D721Med (cell line): ENCODE data around the gene ADGRL2.

Experiments
- DNase-seq: peaks from one replicate; pipeline ENCODE4 v3.0.0; 2011; ENCODE audit warnings: low spot score; ENCODE audit not compliant: insufficient read length
- FAIRE-seq: peaks from 2 replicates; lab custom pipeline; 2011; peaks lifted over from hg19 to GRCh38; lab: Jason Lieb, UNC
- TF ChIP-seq, protein P1 (sequence below): IDR thresholded peaks from 2 replicates; pipeline ENCODE4 v1.5.1; 2012; ENCODE audit warnings: mild to moderate bottlenecking, control low read depth; ENCODE audit not compliant: insufficient read depth; ENCODE audit errors: missing control alignments

The ADGRL2 gene

DNA sequence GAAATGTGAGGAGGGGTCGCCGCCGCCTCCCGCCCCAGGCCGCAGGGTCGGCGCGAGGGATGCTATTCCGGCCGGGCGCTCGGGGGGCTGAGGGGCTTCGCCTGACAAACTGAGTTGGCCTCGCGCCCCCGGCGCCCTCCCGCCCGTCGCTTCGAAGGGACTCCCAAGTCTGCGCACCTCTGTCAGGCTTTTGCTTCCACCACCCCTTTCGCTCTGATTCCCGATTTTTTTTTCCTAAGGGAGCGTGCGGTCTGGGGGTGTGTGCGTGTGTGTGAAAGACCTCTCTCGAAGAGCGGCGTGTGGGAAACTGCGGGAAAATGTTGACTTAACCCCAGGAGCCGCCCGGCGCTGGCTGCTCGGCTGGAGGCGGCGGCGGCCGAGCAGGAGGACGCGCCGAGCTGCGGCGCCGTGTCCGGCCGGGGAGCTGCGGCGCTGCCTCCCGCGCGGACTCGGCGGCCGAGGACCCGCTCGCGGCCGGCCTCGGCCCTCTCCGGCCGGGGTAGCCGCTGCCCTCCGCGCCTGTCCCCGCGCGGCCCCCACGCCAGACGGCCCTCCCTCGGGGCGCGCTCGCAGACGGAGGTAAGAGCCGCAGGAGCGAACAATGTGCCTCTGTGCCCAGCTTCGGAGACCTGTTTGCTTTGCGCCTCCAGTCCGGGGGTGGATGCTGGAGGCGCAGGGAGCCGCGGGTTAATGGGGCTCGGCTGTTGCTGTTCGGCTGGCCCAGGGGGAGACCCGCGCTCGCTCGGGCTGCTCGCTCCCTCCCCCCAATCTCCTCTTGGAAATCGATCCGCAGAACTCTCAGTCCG, 1.1 kb downstream of the ADGRL2 start:
- DNase-seq = no peak
- TF ChIP-seq, protein P1, sequence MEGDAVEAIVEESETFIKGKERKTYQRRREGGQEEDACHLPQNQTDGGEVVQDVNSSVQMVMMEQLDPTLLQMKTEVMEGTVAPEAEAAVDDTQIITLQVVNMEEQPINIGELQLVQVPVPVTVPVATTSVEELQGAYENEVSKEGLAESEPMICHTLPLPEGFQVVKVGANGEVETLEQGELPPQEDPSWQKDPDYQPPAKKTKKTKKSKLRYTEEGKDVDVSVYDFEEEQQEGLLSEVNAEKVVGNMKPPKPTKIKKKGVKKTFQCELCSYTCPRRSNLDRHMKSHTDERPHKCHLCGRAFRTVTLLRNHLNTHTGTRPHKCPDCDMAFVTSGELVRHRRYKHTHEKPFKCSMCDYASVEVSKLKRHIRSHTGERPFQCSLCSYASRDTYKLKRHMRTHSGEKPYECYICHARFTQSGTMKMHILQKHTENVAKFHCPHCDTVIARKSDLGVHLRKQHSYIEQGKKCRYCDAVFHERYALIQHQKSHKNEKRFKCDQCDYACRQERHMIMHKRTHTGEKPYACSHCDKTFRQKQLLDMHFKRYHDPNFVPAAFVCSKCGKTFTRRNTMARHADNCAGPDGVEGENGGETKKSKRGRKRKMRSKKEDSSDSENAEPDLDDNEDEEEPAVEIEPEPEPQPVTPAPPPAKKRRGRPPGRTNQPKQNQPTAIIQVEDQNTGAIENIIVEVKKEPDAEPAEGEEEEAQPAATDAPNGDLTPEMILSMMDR = no peak
- no peak for FAIRE-seq

DNA sequence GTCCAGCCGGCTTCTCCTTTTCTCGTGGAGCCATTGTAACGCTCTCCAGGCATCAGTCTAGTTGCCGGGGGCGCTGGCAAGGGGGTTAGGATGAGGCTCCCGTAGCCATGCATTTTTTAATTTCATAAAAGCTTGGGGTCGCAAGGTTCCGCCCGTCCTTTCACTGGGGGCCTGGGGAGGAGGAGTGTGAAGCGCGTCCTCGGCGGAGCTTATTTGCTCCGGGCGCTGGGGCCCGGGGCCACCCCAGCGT, 1.6 kb downstream of the ADGRL2 start:
- no peak for DNase-seq
- FAIRE-seq = no peak
- TF ChIP-seq, protein P1 = no peak

DNA sequence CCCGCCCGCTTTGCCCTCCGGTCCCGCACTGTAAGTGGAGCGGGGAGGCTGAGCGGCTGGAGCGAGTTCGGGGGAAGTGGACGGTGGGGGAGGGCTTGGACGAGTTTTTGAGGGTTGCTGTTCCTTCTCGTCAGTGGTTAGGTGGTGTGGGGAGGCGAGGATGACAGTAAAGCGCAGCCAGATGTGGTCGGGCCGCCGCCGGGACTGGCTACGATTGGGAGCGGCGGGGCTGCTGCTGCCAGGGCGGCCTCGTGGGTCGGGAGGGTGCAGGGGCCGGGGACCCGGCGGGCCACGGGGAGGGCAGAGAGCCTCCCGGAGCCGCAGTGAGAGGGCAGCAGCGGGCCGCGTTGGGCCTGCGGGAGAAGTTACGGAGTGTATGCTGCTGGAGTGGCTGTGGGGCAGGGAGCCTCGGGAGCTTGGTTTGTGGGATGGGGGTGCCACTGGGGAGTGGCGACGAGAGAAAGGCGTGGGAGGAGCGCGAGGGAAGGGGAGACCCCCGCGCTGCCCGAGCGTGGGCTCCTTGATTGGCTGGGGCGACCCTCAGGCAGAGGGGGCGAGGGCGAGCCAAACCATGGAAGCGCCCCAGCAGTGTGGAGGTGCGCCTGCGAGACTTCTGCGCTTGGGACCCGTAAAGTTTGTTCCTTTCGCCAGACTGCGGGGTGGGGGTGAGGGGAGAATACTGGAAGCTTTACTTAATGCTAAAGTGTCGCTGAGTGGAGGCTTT, 2.1 kb downstream of the ADGRL2 start:
- TF ChIP-seq, protein P1 = peak; percentile 41
- FAIRE-seq (no peak), DNase-seq (no peak)

DNA sequence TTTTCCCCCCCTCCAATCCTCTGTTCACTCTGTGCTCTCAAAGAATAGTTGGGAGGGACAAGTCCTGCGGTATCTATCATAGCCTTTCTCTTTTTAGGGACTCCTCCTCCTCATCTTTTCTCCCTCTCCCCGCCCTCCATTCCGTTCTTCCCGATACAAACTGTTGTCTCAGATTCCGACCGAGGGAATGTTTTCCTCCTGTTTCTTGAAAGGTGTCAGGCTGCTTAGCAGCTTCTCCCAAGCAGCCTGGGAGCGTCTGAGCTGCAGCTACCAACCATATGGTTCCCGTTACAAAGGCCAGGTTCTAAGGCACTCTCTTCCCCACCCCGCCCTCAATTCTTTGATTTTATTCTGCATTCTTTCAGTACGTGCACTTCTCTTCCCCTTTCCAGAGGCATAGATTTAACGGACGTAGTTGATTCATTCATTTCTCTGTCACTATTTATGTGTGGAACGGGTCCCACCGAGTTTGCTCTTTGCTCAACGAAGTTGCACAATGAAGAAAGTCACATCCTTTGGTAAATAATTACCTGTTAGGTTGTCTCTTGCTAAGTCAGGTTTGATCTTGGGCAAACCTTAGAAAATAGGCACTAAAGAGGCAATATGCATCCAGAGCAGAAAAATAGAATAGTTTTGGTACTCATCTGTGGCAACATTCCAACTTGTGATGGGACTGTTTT, 2.8 kb downstream of the ADGRL2 start:
- FAIRE-seq (no peak), DNase-seq (no peak)
- TF ChIP-seq, protein P1 = no peak

DNA sequence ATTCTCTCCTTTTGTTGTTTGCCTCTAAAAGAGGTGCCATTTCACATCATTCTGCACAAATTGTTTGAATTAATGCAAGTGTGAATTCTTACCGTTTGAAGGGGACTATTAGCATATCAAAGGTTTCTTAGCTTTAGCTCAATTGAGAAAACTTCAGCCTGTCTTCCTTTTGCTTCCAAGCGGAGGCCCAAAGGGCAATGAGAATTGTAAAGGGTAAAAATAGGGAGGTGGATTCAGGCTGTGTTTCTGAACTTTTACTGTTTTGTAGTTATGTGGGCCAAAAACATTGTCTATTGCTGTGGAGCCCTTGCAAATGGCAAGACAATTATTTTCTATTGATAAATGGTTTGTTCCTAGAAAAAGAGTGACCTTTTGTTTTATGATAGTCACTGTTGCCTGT, 3.6 kb downstream of the ADGRL2 start:
- DNase-seq (no peak), FAIRE-seq (no peak)
- TF ChIP-seq, protein P1 = no peak

DNA sequence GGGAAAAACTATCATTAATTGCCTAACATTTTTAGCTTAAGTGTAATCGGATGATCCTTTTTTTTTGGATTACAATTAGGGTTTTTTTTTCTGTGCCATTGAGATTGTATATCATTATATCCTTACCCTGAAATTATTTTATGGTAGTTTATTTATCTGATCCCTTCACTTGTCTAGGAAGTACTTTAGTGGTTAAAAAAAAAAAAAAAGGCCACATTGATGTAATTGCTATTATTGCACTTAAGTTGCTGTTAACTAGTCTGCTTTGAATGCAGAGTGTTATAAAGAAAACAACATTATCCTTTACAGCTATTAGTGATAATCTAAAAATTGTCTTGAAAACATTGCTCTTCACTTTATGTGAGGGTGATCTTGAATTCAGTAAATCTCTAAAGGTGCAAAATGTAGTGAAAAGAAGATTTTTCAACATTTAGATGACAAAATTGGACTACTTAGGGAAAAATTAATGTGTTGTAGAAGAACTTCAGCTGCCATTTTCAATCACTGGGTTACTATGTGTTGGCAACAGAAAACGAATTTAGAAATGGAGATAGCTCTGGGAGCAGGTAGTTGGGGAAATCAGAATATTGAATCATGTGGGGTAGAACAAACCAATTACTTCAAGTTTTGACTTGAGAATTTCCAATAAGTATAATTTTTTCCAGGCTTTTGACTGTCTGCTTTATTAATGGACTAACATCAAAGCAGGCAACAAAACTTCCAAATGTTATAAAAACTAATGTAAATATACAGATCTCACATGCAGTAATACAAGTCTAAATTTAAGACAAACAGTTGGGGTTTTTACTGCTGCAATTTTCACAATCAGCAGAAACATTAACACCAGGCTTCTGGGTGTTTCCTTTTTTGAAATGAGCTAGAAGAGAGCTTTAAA, 5.0 kb downstream of the ADGRL2 start:
- DNase-seq (no peak), FAIRE-seq (peak; percentile 46)
- TF ChIP-seq, protein P1 = no peak
